Skeletal muscle cell (primary cell): ENCODE measurements around the gene MPL.

Experiments
- DNase-seq: peaks from one replicate; pipeline ENCODE4 v3.0.0-alpha.2; 2010; ENCODE audit warnings: low read depth
- H3K4me3 ChIP-seq: 2 replicates; pipeline ENCODE4 v1.5.1; 2011; ENCODE audit warnings: low read depth, mild to moderate bottlenecking, control low read depth, low read length, moderate library complexity

Gene MPL

GRCh38 chr1:43319766-43320165 is 17.9 kb upstream of the MPL start:
- no peak for DNase-seq
- H3K4me3 ChIP-seq = no peak overlapping the region

DNA sequence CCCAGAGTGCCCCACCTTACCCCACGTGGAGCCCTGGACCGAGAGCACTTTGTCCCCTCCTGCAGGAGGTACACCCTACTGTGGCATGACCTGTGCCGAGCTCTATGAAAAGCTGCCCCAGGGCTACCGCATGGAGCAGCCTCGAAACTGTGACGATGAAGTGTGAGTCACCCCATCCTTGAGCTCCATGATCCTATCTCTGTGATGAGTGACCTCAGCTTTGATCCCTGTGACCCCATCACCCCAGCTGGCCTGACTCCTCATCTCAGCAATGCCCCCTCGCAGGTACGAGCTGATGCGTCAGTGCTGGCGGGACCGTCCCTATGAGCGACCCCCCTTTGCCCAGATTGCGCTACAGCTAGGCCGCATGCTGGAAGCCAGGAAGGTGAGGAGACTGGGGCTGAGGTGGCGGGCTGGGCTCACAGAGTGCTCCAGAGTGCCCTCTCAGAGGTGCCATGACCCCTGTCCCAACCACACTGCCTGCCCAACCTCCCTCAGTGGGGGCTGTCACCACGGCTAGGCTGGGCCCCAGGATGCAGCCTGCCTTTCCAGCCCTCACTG is 16.2 kb upstream of the MPL start:
- DNase-seq = no peak
- H3K4me3 ChIP-seq = no peak overlapping the region

GRCh38 chr1:43322506-43322905 is 15.1 kb upstream of the MPL start:
- DNase-seq = no peak
- H3K4me3 ChIP-seq = no peak overlapping the region

DNA sequence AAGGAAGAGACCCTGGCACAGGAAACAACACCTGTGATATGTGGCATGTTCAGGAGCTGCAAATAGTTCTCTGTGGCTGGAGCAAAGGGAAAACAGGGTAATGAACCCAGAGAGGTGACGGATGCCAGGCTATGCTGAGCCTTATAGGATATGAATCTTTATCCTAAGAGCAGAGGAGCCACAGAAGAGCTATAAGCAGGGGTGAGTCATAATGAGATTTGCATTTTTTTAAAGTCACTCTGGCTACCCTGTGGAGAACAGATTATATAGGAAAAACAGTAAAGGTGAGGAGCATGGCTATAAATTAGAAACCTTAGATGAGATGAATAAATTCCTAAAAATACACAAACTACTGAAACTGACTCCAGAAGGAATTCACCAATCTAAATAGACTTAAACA is 12.8 kb upstream of the MPL start:
- H3K4me3 ChIP-seq = no peak overlapping the region
- DNase-seq = no peak

GRCh38 chr1:43325381-43325780 is 12.2 kb upstream of the MPL start:
- DNase-seq = no peak
- H3K4me3 ChIP-seq = no peak overlapping the region

- no peak for DNase-seq
- H3K4me3 ChIP-seq = no peak overlapping the region
These were observed 9.9 kb upstream of the MPL start for GRCh38 chr1:43327549-43328292.

DNA sequence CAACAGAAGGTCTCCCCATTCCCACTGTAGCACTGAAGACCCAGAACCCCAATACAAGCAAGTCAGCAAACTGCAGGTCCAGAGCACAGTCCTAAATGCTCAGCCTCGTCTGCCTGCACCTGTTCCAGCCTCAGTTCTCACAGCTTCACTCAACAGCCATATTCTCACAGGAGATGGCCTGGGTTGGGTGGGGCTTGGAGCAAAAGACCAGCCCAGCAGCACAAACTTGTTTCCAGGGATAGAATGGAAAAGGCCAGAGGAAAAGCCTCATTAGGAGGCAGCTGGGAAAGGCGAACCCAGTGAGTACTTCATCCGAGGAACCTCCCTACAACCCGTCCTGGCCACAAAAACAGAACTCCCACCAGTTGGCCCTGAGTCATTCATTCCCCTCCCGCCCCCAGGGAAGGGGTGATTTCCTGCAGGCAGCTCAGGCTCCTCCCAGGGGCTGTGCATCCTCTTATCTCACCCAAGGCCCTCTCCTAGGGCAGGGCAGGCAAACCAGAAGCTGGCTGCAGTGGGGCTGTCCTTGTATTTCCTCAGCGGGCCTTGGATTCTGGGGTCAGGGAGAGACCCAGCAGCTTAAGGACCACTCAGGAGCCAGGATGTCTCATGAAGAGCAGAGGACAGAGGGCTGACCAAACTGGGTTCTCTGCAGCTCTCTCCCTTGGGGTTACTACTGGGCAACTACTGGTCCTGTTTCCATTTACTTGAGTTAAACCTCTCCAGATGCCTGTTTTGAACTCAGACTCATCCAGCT is 7.4 kb upstream of the MPL start:
- peak; percentile 41 for DNase-seq
- no peak overlapping the region for H3K4me3 ChIP-seq

- DNase-seq = no peak
- no peak overlapping the region for H3K4me3 ChIP-seq
These were observed 5.9 kb upstream of the MPL start for GRCh38 chr1:43331688-43332087.

DNA sequence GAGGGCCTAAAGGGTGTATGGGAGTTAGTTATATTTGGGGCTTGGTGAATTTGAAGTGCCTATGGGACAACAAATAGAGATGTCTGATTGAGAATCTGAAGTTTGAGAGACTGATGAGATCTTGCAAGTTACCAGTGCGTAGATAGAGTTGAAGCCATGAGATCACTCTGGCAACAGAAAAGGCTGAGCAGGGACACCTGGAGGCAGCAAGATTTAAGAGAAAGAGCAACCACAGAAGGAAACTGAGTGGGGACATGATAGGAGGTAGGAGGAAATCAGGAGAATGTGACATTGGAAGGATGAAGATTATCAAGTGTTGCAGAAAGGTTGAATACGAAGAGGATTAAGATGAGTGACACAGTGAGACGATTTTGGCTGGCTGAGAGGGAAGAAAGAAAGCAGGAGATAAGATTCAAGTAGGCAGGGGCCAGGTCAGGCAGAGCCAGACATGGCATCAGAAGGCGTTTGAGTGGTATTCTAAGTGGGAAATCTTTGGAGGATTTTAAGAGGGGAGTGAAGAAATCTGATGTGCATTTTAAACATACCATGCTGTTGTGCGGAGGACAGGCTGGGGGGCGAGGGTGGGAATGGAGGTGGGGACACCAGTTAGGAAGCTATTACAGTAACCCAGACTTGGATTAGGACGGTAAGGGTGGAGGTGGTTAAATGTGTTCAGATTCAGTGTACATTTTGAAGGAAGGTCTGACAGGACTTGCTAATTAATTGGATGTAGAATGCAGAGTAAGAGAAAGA is 3.0 kb upstream of the MPL start:
- no peak overlapping the region for H3K4me3 ChIP-seq
- no peak for DNase-seq

DNA sequence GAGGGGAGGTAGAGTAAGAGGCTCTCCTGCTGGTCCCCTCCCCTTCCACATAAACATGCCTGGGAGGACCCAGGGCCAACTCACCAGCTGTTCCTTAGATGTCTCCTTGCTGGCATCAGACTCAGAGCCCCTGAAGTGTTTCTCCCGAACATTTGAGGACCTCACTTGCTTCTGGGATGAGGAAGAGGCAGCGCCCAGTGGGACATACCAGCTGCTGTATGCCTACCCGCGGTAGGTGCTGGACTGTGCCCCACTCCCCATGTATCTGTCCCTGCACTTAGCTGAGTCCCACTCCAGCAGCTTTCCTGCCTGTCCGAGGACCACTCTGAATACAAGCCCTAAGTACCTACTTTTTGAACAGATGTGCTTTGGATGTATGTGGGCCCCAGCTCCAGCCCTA is 383 bp downstream of the MPL start:
- H3K4me3 ChIP-seq = no peak overlapping the region

GRCh38 chr1:43339584-43340232 is 2.1 kb downstream of the MPL start:
- DNase-seq = no peak
- H3K4me3 ChIP-seq = no peak overlapping the region

More for the DNA sequence above, 383 bp downstream of the MPL start:
- no peak for DNase-seq

GRCh38 chr1:43340559-43340958 is 2.9 kb downstream of the MPL start:
- H3K4me3 ChIP-seq = no peak overlapping the region
- no peak for DNase-seq

DNA sequence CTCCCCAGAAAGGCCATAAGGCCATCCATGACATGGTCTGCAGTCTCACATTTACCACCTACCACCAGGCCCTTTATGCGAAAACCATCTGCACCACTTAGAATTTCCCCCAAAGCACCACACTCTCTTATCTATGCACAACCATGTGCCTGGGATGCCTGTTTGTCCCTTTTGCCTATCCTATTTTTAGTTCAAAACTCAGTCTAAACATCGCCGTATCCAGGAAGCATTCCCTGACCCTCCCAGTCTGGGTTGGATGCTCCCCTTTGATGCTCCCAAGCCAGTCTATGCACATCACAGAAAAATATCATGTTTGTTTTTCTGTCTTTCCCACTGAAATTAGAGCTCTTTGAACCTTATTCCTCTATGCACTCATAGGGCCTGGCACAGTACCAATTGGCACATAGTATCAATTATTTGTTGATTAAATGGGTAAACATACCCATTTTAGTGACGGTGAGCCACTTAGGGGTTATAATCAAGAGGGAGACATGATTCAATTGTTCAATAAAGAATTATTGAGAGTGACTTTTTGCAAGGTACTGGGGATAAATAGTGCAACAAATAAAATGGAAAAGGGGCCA is 6.7 kb downstream of the MPL start:
- no peak for DNase-seq

DNA sequence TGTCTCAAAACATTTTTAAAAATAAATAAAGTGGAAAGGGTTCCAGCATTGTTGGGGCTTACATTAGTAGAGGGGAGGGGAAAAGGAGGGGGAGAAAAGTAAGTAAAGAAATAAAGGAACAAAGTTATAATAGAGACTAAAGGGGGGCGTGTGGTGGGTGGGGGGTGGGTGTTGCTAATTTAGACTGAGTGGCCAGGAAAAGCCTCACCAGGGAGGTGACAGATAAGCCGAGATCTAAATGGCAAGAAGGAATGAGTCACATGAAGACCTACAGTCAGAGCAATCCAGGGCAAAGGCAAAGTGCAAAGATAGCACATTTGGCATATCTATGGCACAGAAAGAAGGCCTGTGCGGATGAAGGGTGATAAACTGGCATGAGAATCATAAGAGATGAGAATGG is 7.5 kb downstream of the MPL start:
- no peak for DNase-seq
- no peak overlapping the region for H3K4me3 ChIP-seq

More for the DNA sequence above, 6.7 kb downstream of the MPL start:
- no peak overlapping the region for H3K4me3 ChIP-seq

- no peak for DNase-seq
- H3K4me3 ChIP-seq = no peak overlapping the region
These were observed 9.0 kb downstream of the MPL start for GRCh38 chr1:43346636-43347035.

- peak overlapping the region; percentile 52 for H3K4me3 ChIP-seq
- no peak for DNase-seq
These were observed 10.8 kb downstream of the MPL start for GRCh38 chr1:43348343-43348808.

- H3K4me3 ChIP-seq = peak overlapping the region; percentile 52
- DNase-seq = no peak
These were observed 11.4 kb downstream of the MPL start for GRCh38 chr1:43348809-43349593.

GRCh38 chr1:43349594-43350306 is 12.1 kb downstream of the MPL start:
- H3K4me3 ChIP-seq = peak overlapping the region; percentile 52
- DNase-seq = no peak
